Colonic mucosa (tissue), 4 donors: Measurements from ENCODE around the gene ADGRA1. TPM values are rescaled to one million over a fixed set of nuclear protein-coding genes. Genes with fewer than 3 reads are reported as not detected.

Experiments used
- DNase-seq: peaks from one replicate; pipeline ENCODE4 v3.0.0-alpha.2; 2020
- H3K27ac ChIP-seq: fragments of 200-600 bp; one replicate; pipeline ENCODE4 v1.8.0; 2021
- H3K27me3 ChIP-seq: fragments of 200-600 bp; one replicate; pipeline ENCODE4 v1.8.0; 2021
- H3K36me3 ChIP-seq: fragments of 200-600 bp; one replicate; pipeline ENCODE4 v1.8.0; 2021
- H3K4me1 ChIP-seq: fragments of 200-600 bp; one replicate; pipeline ENCODE4 v1.8.0; 2021; ENCODE audit warnings: mild to moderate bottlenecking
- H3K4me3 ChIP-seq: fragments of 200-600 bp; one replicate; pipeline ENCODE4 v1.8.0; 2021
- H3K9ac ChIP-seq, 2 donors: one replicate each; pipeline ENCODE4 v1.7.0; 2013; ENCODE audit warnings: control low read depth in 2 of 2, low read depth in 2 of 2, low read length in 2 of 2
- H3K9me3 ChIP-seq: fragments of 200-600 bp; one replicate; pipeline ENCODE4 v1.8.0; 2021
- CTCF ChIP-seq: fragments of 200-600 bp; IDR thresholded peaks from one replicate; pipeline ENCODE4 v1.8.0; 2022; ENCODE audit warnings: antibody characterized with exemption, mild to moderate bottlenecking
- intact Hi-C: fragments of 100-400 bp; cut with DNase I; formaldehyde crosslinking; loops from one replicate; pipeline ENCODE4 v1.14.1; 2022
- total RNA-seq, 2 donors: library from RNA; stranded (reverse); fragmentation: NEBNext Ultra II Directional in 1 of 2; extraction: Animal tissue kit (Norgen Biotek cat#: 25700) in 1 of 2; gene quantifications; one replicate each; pipeline ENCODE4 v1.2.1, GENCODE V29; 2021
- donor health status: healthy.
- donor health status: DM: no; HTN: no; CAD: no.
- donor health status: DM: no; HTN: no; CAD: no.

Gene ADGRA1
- total RNA-seq, 2 donors from 2014 or later = not detected

DNA sequence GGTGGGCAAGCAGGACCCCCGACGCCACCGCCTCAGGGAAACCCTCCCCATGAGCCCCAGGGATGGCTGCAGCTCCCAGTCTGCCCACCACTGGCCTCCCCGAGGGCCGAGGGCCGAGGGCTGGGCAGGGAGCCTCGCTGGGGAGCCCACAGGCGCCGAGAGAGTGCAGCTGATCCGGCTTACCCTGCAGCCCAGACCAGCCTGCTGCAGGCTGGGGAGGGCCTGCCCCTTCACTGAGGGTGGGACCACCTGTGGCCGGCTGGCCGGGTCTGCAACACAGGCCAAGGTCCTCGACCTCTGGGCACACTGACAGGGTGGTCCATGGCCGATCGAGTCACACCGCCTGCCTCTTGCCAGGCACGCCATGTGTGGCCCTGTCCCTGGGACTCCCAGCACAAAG, 27.3 kb upstream of the ADGRA1 start:
- no peak overlapping the region for H3K4me3 ChIP-seq
- no peaks in the 10 kb centered on the region for H3K27me3 ChIP-seq
- no peak for TF ChIP-seq CTCF
- H3K4me1 ChIP-seq = no peaks in the 10 kb centered on the region
- intact Hi-C loops = no loop called here
- DNase-seq = no peak
- H3K9ac ChIP-seq = no peak overlapping the region
- no peak overlapping the region for H3K27ac ChIP-seq
- H3K36me3 ChIP-seq = no peaks in the 10 kb centered on the region
- no peaks in the 10 kb centered on the region for H3K9me3 ChIP-seq

DNA sequence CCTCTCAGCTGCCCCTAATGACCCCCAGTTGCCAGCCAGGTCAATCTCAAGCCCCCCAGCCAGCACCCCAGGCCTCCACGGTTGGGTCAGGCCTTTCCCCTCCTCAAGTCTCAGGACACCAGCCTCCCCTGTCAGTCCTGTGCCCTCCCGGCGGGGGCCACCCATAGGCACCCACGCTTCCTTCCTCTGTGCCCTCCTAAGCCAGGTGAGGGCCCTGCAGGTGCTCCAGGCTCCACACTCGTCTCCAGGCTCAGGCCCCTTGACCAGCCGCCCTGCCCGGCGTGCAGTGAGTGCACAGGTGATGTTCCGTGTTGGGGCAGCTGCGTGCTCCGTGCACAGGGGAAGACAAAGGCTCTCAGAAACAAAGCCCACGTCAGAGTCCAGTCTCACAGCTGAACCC, 26.8 kb upstream of the ADGRA1 start:
- Histone ChIP-seq H3K9ac (no peak overlapping the region), H3K27me3 (no peaks in the 10 kb centered on the region), H3K9me3 (no peaks in the 10 kb centered on the region), H3K4me1 (no peaks in the 10 kb centered on the region), H3K4me3 (no peak overlapping the region), H3K36me3 (no peaks in the 10 kb centered on the region), H3K27ac (no peak overlapping the region)
- no peak for DNase-seq
- intact Hi-C loops = no loop called here
- TF ChIP-seq CTCF = no peak

GRCh38 chr10:133061296-133062038, 26.3 kb upstream of the ADGRA1 start:
- no peaks in the 10 kb centered on the region for H3K9me3 ChIP-seq
- H3K9ac ChIP-seq = no peak overlapping the region
- no peak overlapping the region for H3K4me3 ChIP-seq
- intact Hi-C loops = no loop called here
- no peak for TF ChIP-seq CTCF
- no peak for DNase-seq
- no peak overlapping the region for H3K27ac ChIP-seq
- no peaks in the 10 kb centered on the region for H3K27me3 ChIP-seq
- H3K4me1 ChIP-seq = no peaks in the 10 kb centered on the region
- no peaks in the 10 kb centered on the region for H3K36me3 ChIP-seq

DNA sequence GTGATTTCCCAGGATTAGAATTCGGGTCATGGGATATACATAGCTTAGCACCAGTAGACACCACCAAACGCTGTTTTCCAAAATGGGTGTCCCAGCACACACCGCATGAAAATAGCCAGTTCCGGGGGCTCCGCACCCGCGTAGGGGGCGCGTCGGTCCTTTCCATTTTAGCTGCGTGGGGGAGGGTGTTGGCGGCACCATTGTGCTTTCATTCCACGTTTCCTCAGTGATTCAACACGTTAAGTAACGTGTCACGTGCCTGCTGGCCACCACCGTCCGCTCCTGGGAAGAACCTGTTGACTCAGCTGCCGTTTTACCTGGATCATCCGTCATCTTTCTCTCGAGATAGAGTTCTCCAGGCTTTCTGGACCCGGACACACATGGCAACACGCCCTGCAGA, 25.6 kb upstream of the ADGRA1 start:
- Histone ChIP-seq H3K4me1 (no peaks in the 10 kb centered on the region), H3K36me3 (no peaks in the 10 kb centered on the region), H3K4me3 (no peak overlapping the region), H3K9ac (no peak overlapping the region), H3K27ac (no peak overlapping the region), H3K9me3 (no peaks in the 10 kb centered on the region), H3K27me3 (no peaks in the 10 kb centered on the region)
- no peak for TF ChIP-seq CTCF
- DNase-seq = no peak
- intact Hi-C loops = no loop called here

GRCh38 chr10:133062635-133063034, 25.1 kb upstream of the ADGRA1 start:
- Histone ChIP-seq H3K9me3 (no peaks in the 10 kb centered on the region), H3K27ac (no peak overlapping the region), H3K27me3 (no peaks in the 10 kb centered on the region), H3K36me3 (no peaks in the 10 kb centered on the region), H3K9ac (no peak overlapping the region), H3K4me1 (no peaks in the 10 kb centered on the region), H3K4me3 (no peak overlapping the region)
- no peak for DNase-seq
- no peak for TF ChIP-seq CTCF
- intact Hi-C loops = no loop called here
